ENCODE measurements around the gene STRN3.
"Not testable (repeated sequence)": the region's sequence is repeated elsewhere in the genome, so short reads cannot be mapped to it uniquely, and the experiment has no call there.

STRN3 gene

GRCh38 chr14:31045501-31046080 lies 19.4 kb upstream of the STRN3 start:
- Mint-ChIP-seq H3K9me3 (ENCODE audit: low read depth) (no peaks in the 10 kb centered on the region), H3K36me3 (peaks cover 6% of the 10 kb centered on the region), H3K27me3 (no peaks in the 10 kb centered on the region), H3K4me3 (no peak overlapping the region), H3K27ac (peak overlapping the region; percentile 50), H3K4me1 (ENCODE audit: low read depth) (peaks cover 4% of the 10 kb centered on the region)

GRCh38 chr14:31043379-31043778 lies 17.2 kb upstream of the STRN3 start:
- H3K4me3 Mint-ChIP-seq = no peak overlapping the region
- no peak overlapping the region for H3K27ac Mint-ChIP-seq
- H3K4me1 Mint-ChIP-seq (ENCODE audit: low read depth) = peaks cover 4% of the 10 kb centered on the region
- H3K9me3 Mint-ChIP-seq (ENCODE audit: low read depth) = no peaks in the 10 kb centered on the region
- no peaks in the 10 kb centered on the region for H3K27me3 Mint-ChIP-seq
- peaks cover 6% of the 10 kb centered on the region for H3K36me3 Mint-ChIP-seq

- not testable (repeated sequence) for H3K4me1 Mint-ChIP-seq (ENCODE audit: low read depth); H3K36me3 Mint-ChIP-seq; H3K9me3 Mint-ChIP-seq (ENCODE audit: low read depth); H3K4me3 Mint-ChIP-seq; H3K27ac Mint-ChIP-seq; H3K27me3 Mint-ChIP-seq
Observed at GRCh38 chr14:31042893-31043292, 16.7 kb upstream of the STRN3 start.

GRCh38 chr14:31042300-31042699 lies 16.1 kb upstream of the STRN3 start:
- no peaks in the 10 kb centered on the region for H3K9me3 Mint-ChIP-seq (ENCODE audit: low read depth)
- no peak overlapping the region for H3K4me3 Mint-ChIP-seq
- peaks cover 7% of the 10 kb centered on the region for H3K36me3 Mint-ChIP-seq
- no peaks in the 10 kb centered on the region for H3K27me3 Mint-ChIP-seq
- H3K27ac Mint-ChIP-seq = no peak overlapping the region
- H3K4me1 Mint-ChIP-seq (ENCODE audit: low read depth) = peaks cover 4% of the 10 kb centered on the region

- no peak overlapping the region for H3K4me3 Mint-ChIP-seq
- H3K27ac Mint-ChIP-seq = no peak overlapping the region
- no peaks in the 10 kb centered on the region for H3K27me3 Mint-ChIP-seq
- no peaks in the 10 kb centered on the region for H3K9me3 Mint-ChIP-seq (ENCODE audit: low read depth)
- peaks cover 3% of the 10 kb centered on the region for H3K36me3 Mint-ChIP-seq
- H3K4me1 Mint-ChIP-seq (ENCODE audit: low read depth) = no peaks in the 10 kb centered on the region
Observed at GRCh38 chr14:31038521-31039166, 12.5 kb upstream of the STRN3 start.

GRCh38 chr14:31037709-31038221 lies 11.6 kb upstream of the STRN3 start:
- H3K9me3 Mint-ChIP-seq (ENCODE audit: low read depth) = no peaks in the 10 kb centered on the region
- H3K27ac Mint-ChIP-seq = no peak overlapping the region
- no peaks in the 10 kb centered on the region for H3K27me3 Mint-ChIP-seq
- peaks cover 6% of the 10 kb centered on the region for H3K4me1 Mint-ChIP-seq (ENCODE audit: low read depth)
- H3K36me3 Mint-ChIP-seq = peaks cover 3% of the 10 kb centered on the region
- H3K4me3 Mint-ChIP-seq = no peak overlapping the region

- no peak overlapping the region for H3K27ac Mint-ChIP-seq
- H3K4me1 Mint-ChIP-seq (ENCODE audit: low read depth) = peaks cover 11% of the 10 kb centered on the region
- no peaks in the 10 kb centered on the region for H3K27me3 Mint-ChIP-seq
- no peak overlapping the region for H3K4me3 Mint-ChIP-seq
- peaks cover 3% of the 10 kb centered on the region for H3K36me3 Mint-ChIP-seq
- H3K9me3 Mint-ChIP-seq (ENCODE audit: low read depth) = no peaks in the 10 kb centered on the region
Observed at GRCh38 chr14:31036552-31036951, 10.4 kb upstream of the STRN3 start.

- Mint-ChIP-seq H3K27ac (no peak overlapping the region), H3K9me3 (ENCODE audit: low read depth) (no peaks in the 10 kb centered on the region), H3K4me3 (no peak overlapping the region), H3K4me1 (ENCODE audit: low read depth) (peaks cover 41% of the 10 kb centered on the region), H3K27me3 (no peaks in the 10 kb centered on the region), H3K36me3 (no peaks in the 10 kb centered on the region)
Observed at GRCh38 chr14:31030469-31030868, 4.3 kb upstream of the STRN3 start.

- Mint-ChIP-seq H3K36me3 (no peaks in the 10 kb centered on the region), H3K4me1 (ENCODE audit: low read depth) (peaks cover 49% of the 10 kb centered on the region), H3K27ac (peak overlapping the region; percentile 71), H3K9me3 (ENCODE audit: low read depth) (no peaks in the 10 kb centered on the region), H3K27me3 (no peaks in the 10 kb centered on the region), H3K4me3 (peak overlapping the region; percentile 11)
Observed at GRCh38 chr14:31029016-31029970, 3.1 kb upstream of the STRN3 start.

- Mint-ChIP-seq H3K27me3 (no peaks in the 10 kb centered on the region), H3K27ac (no peak overlapping the region), H3K4me1 (ENCODE audit: low read depth) (peaks cover 56% of the 10 kb centered on the region), H3K36me3 (no peaks in the 10 kb centered on the region), H3K4me3 (no peak overlapping the region), H3K9me3 (ENCODE audit: low read depth) (no peaks in the 10 kb centered on the region)
Observed at GRCh38 chr14:31027847-31028246, 1.7 kb upstream of the STRN3 start.

- Mint-ChIP-seq H3K36me3 (peaks cover under 1% of the 10 kb centered on the region), H3K4me1 (ENCODE audit: low read depth) (peaks cover 56% of the 10 kb centered on the region), H3K9me3 (ENCODE audit: low read depth) (no peaks in the 10 kb centered on the region), H3K27ac (peak overlapping the region; percentile 97), H3K4me3 (peak overlapping the region; percentile 99), H3K27me3 (no peaks in the 10 kb centered on the region)
Observed at GRCh38 chr14:31026450-31027235, 464 bp upstream of the STRN3 start.

- Mint-ChIP-seq H3K27ac (peak within 1 kb of the TSS; percentile 97), H3K36me3 (peaks cover 6% of the 10 kb centered on the region), H3K4me3 (peak within 1 kb of the TSS; percentile 99), H3K4me1 (ENCODE audit: low read depth) (peaks cover 51% of the 10 kb centered on the region), H3K27me3 (no peaks in the 10 kb centered on the region), H3K9me3 (ENCODE audit: low read depth) (no peaks in the 10 kb centered on the region)
Observed at GRCh38 chr14:31025367-31026076, 657 bp downstream of the STRN3 start, which contains the start of gene AP4S1. AP4S1 (plus strand) TSS chr14:31025649; CDS start chr14:31066197, 40,548 bp downstream.

- peak overlapping the region; percentile 89 for H3K27ac Mint-ChIP-seq
- H3K36me3 Mint-ChIP-seq = peaks cover 6% of the 10 kb centered on the region
- H3K4me3 Mint-ChIP-seq = peak overlapping the region; percentile 93
- peaks cover 48% of the 10 kb centered on the region for H3K4me1 Mint-ChIP-seq (ENCODE audit: low read depth)
- H3K9me3 Mint-ChIP-seq (ENCODE audit: low read depth) = no peaks in the 10 kb centered on the region
- no peaks in the 10 kb centered on the region for H3K27me3 Mint-ChIP-seq
Observed at GRCh38 chr14:31024577-31025366, 1.4 kb downstream of the STRN3 start.
